ENCODE results near the gene PHKG1. TPM values are rescaled to one million over a fixed set of nuclear protein-coding genes. Genes with fewer than 3 reads are reported as not detected.
"Not testable (repeated sequence)": the region's sequence is repeated elsewhere in the genome, so short reads cannot be mapped to it uniquely, and the experiment has no call there.

PHKG1 gene
- total RNA-seq, 2 donors from 2014 or later = 0.46 TPM

GRCh38 chr7:56046721-56047445 is 45.9 kb downstream of the PHKG1 start:
- H3K4me3 Mint-ChIP-seq = peak overlapping the region; percentile 21
- no peaks in the 10 kb centered on the region for H3K27me3 Mint-ChIP-seq (ENCODE audit: insufficient read depth)
- H3K27ac Mint-ChIP-seq = peak overlapping the region; percentile 97
- Histone ChIP-seq H3K4me1 (ENCODE audit: control insufficient read depth, insufficient read depth, low read length) (no peaks in the 10 kb centered on the region), H3K9me3 (ENCODE audit: control insufficient read depth, low read length) (no peaks in the 10 kb centered on the region), H3K36me3 (ENCODE audit: control insufficient read depth, insufficient read depth, low read length) (peaks cover 3% of the 10 kb centered on the region), H3K27me3 (ENCODE audit: control insufficient read depth, insufficient read depth, low read length, poor library complexity, severe bottlenecking) (no peaks in the 10 kb centered on the region), H3K27ac (ENCODE audit: low read depth, low read length) (peak overlapping the region; percentile 6), H3K9ac (ENCODE audit: extremely low read depth, low read length, poor library complexity, severe bottlenecking) (peak overlapping the region; percentile 45), H3K4me3 (ENCODE audit: low read length) (no peak overlapping the region)
- H3K36me3 Mint-ChIP-seq (ENCODE audit: low read depth) = peaks cover 15% of the 10 kb centered on the region
- no peak for DNase-seq
- TF ChIP-seq, protein P1, sequence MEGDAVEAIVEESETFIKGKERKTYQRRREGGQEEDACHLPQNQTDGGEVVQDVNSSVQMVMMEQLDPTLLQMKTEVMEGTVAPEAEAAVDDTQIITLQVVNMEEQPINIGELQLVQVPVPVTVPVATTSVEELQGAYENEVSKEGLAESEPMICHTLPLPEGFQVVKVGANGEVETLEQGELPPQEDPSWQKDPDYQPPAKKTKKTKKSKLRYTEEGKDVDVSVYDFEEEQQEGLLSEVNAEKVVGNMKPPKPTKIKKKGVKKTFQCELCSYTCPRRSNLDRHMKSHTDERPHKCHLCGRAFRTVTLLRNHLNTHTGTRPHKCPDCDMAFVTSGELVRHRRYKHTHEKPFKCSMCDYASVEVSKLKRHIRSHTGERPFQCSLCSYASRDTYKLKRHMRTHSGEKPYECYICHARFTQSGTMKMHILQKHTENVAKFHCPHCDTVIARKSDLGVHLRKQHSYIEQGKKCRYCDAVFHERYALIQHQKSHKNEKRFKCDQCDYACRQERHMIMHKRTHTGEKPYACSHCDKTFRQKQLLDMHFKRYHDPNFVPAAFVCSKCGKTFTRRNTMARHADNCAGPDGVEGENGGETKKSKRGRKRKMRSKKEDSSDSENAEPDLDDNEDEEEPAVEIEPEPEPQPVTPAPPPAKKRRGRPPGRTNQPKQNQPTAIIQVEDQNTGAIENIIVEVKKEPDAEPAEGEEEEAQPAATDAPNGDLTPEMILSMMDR (conservative IDR thresholded peaks at IDR 0.05) = no peak
- no peaks in the 10 kb centered on the region for H3K9me3 Mint-ChIP-seq
- H3K4me1 Mint-ChIP-seq = peaks cover 10% of the 10 kb centered on the region
- 87% methylated on average over 5 of the region's 5 CpGs; no CpG with 5 or more reads in 1 of the 2 experiments for WGBS, 2 experiments (ENCODE audit: insufficient coverage in 1 of 2, insufficient read length in 1 of 2)

DNA sequence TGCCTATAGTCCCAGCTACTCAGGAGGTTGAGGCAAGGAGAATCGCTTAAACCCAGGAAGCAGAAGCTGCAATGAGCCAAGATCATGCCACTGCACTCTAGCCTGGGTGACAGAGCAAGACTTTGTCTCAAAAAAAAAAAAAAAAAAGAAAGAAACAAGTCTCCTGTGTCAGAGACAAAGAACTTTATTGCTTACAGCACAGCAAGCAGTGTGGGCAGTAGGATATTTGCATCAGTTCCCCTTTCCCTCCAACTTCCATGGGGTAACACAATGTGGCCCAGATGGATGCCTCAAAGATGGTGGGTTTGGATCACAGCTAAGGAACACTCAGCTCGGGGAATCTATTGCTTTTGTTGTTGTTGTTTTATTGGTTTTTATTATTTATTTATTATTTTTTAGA is 47.0 kb downstream of the PHKG1 start:
- H3K4me1 ChIP-seq (ENCODE audit: control insufficient read depth, insufficient read depth, low read length); H3K4me3 Mint-ChIP-seq; H3K36me3 ChIP-seq (ENCODE audit: control insufficient read depth, insufficient read depth, low read length); H3K4me3 ChIP-seq (ENCODE audit: low read length); H3K27me3 Mint-ChIP-seq (ENCODE audit: insufficient read depth); H3K27ac ChIP-seq (ENCODE audit: low read depth, low read length); H3K9me3 ChIP-seq (ENCODE audit: control insufficient read depth, low read length); H3K9me3 Mint-ChIP-seq; DNase-seq; H3K27me3 ChIP-seq (ENCODE audit: control insufficient read depth, insufficient read depth, low read length, poor library complexity, severe bottlenecking); H3K9ac ChIP-seq (ENCODE audit: extremely low read depth, low read length, poor library complexity, severe bottlenecking): not testable (repeated sequence)
- H3K4me1 Mint-ChIP-seq = peaks cover 10% of the 10 kb centered on the region
- peaks cover 22% of the 10 kb centered on the region for H3K36me3 Mint-ChIP-seq (ENCODE audit: low read depth)
- WGBS, 2 experiments (ENCODE audit: insufficient coverage in 1 of 2, insufficient read length in 1 of 2) = 93 to 100% methylated on average over 1 of the region's 2 CpGs
- H3K27ac Mint-ChIP-seq = peak overlapping the region; percentile 66

DNA sequence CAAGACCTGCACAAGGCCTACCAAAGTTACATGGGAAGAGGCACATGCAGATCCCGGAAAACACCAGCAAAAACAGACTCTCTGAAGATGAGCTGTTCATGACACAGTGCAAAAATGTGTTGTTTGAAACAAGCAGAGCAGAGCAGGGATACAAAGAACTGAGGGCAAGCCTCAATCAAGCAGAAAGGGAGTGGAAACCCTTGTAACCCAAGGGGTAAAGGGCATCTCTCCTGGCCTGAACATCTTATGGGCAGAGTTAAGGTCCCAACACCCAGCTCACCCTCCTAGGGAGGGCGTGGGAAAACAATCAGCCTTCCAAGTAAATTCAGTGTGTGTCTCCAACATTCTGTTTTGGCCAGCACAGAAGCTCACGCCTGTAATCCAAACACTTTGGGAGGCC is 52.0 kb downstream of the PHKG1 start:
- Mint-ChIP-seq H3K4me3 (no peak overlapping the region), H3K4me1 (no peaks in the 10 kb centered on the region), H3K27me3 (ENCODE audit: insufficient read depth) (no peaks in the 10 kb centered on the region), H3K36me3 (ENCODE audit: low read depth) (peaks cover 27% of the 10 kb centered on the region), H3K9me3 (no peaks in the 10 kb centered on the region), H3K27ac (no peak overlapping the region)
- WGBS, 2 experiments (ENCODE audit: insufficient coverage in 1 of 2, insufficient read length in 1 of 2) = 90 to 93% methylated on average over 3 of the region's 3 CpGs
- Histone ChIP-seq H3K27ac (ENCODE audit: low read depth, low read length) (no peak overlapping the region), H3K4me3 (ENCODE audit: low read length) (no peak overlapping the region), H3K9me3 (ENCODE audit: control insufficient read depth, low read length) (no peaks in the 10 kb centered on the region), H3K9ac (ENCODE audit: extremely low read depth, low read length, poor library complexity, severe bottlenecking) (no peak overlapping the region), H3K36me3 (ENCODE audit: control insufficient read depth, insufficient read depth, low read length) (peaks cover 3% of the 10 kb centered on the region), H3K27me3 (ENCODE audit: control insufficient read depth, insufficient read depth, low read length, poor library complexity, severe bottlenecking) (no peaks in the 10 kb centered on the region), H3K4me1 (ENCODE audit: control insufficient read depth, insufficient read depth, low read length) (no peaks in the 10 kb centered on the region)
- TF ChIP-seq, protein P1 (conservative IDR thresholded peaks at IDR 0.05) = no peak
- no peak for DNase-seq
